Pons (tissue), 1 donor: ENCODE measurements around the gene LSM11.

Source experiments
- DNase-seq: peaks from one replicate; pipeline ENCODE4 v3.0.0-alpha.2; 2016; ENCODE audit warnings: low spot score

LSM11 gene

GRCh38 chr5:157772127-157772526, 28.6 kb downstream of the LSM11 start:
- no peak for DNase-seq

GRCh38 chr5:157778121-157778805, 34.8 kb downstream of the LSM11 start:
- no peak for DNase-seq

- no peak for DNase-seq
Measured at GRCh38 chr5:157779221-157779620, 35.7 kb downstream of the LSM11 start.

GRCh38 chr5:157785801-157786200, 42.3 kb downstream of the LSM11 start:
- DNase-seq: no peak

GRCh38 chr5:157793301-157793700, 49.8 kb downstream of the LSM11 start:
- no peak for DNase-seq

- DNase-seq: no peak
Measured at GRCh38 chr5:157799578-157799977, 56.1 kb downstream of the LSM11 start.

- no peak for DNase-seq
Measured at GRCh38 chr5:157800137-157800536, 56.6 kb downstream of the LSM11 start.

GRCh38 chr5:157802736-157803135, 59.2 kb downstream of the LSM11 start:
- no peak for DNase-seq

- DNase-seq: no peak
Measured at GRCh38 chr5:157808043-157808442, 64.5 kb downstream of the LSM11 start.
